ENCODE data around the gene CD300LB.

The CD300LB gene

DNA sequence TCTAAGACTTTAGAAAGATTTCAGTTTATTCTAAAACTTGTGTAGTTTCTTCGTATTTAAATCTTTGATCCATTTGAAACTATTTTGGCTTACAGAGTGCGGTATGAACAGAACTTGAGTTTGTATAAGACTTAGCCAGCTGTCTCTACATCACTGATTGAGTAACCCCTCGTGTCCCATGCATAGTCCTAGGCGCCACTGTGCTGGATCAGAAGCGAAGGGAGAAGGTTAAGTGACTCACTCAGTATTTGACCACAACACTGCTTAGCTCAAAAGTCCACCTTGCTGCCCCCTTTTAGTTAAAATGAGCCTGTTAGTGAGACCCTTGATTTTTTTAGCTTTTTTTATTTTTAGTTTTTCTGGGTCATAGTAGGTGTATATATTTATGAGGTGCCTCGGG is 28.4 kb downstream of the CD300LB start:
- Histone ChIP-seq H2AFZ (ENCODE audit: low read length) (no peak overlapping the region), H3K4me3 (ENCODE audit: low read length, poor library complexity, severe bottlenecking) (no peak overlapping the region), H3F3A (ENCODE audit: low read depth) (no peaks in the 10 kb centered on the region), H3K9ac (ENCODE audit: low read depth, low read length, poor library complexity, severe bottlenecking) (no peak overlapping the region), H3K9me3 (ENCODE audit: insufficient read depth, low read depth, low read length) (no peaks in the 10 kb centered on the region), H3K36me3 (ENCODE audit: insufficient read depth, low read length) (no peaks in the 10 kb centered on the region), H3K4me2 (ENCODE audit: low read depth, low read length, poor library complexity, severe bottlenecking) (no peak overlapping the region), H3K27me3 (ENCODE audit: insufficient read depth, low read length, poor library complexity, severe bottlenecking) (peaks cover 5% of the 10 kb centered on the region), H3K4me1 (ENCODE audit: insufficient read depth, low read length, poor library complexity, severe bottlenecking) (no peaks in the 10 kb centered on the region), H4K20me1 (ENCODE audit: insufficient read depth, low read length, poor library complexity, severe bottlenecking) (no peaks in the 10 kb centered on the region), H3K79me2 (ENCODE audit: insufficient read depth, low read length) (no peaks in the 10 kb centered on the region), H3K9me2 (replicated peaks; ENCODE audit: low read depth, low read length) (no peaks in the 10 kb centered on the region)
- TF ChIP-seq, protein P1, sequence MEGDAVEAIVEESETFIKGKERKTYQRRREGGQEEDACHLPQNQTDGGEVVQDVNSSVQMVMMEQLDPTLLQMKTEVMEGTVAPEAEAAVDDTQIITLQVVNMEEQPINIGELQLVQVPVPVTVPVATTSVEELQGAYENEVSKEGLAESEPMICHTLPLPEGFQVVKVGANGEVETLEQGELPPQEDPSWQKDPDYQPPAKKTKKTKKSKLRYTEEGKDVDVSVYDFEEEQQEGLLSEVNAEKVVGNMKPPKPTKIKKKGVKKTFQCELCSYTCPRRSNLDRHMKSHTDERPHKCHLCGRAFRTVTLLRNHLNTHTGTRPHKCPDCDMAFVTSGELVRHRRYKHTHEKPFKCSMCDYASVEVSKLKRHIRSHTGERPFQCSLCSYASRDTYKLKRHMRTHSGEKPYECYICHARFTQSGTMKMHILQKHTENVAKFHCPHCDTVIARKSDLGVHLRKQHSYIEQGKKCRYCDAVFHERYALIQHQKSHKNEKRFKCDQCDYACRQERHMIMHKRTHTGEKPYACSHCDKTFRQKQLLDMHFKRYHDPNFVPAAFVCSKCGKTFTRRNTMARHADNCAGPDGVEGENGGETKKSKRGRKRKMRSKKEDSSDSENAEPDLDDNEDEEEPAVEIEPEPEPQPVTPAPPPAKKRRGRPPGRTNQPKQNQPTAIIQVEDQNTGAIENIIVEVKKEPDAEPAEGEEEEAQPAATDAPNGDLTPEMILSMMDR (conservative IDR thresholded peaks at IDR 0.05; ENCODE audit: low read length) = no peak
- TF ChIP-seq EZH2phosphoT487 (IDR thresholded peaks at IDR 0.05; ENCODE audit: borderline replicate concordance) = no peak

DNA sequence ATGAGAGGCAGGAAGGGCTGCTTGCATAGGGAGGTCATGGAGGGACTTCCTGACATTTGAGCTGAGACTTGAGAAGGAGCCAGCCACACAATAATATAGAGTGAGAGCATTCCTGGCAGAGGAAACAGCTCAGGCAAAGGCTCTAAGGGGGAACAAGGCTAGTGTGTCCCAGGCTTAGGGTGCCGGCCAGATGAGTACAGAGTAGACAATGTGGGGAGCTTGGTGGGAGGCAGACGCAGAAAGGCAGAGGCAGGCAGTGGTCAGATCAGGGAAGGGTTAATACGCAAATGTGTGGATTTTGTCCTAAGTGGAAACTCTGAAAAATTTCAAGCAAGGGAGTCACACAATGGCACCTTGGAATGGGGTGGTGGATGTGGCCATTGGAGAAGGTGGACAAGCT is 31.3 kb downstream of the CD300LB start:
- Histone ChIP-seq H3K4me2 (ENCODE audit: low read depth, low read length, poor library complexity, severe bottlenecking) (no peak overlapping the region), H3K4me1 (ENCODE audit: insufficient read depth, low read length, poor library complexity, severe bottlenecking) (no peaks in the 10 kb centered on the region), H3K27me3 (ENCODE audit: insufficient read depth, low read length, poor library complexity, severe bottlenecking) (no peaks in the 10 kb centered on the region), H3K9me2 (replicated peaks; ENCODE audit: low read depth, low read length) (no peaks in the 10 kb centered on the region), H3K79me2 (ENCODE audit: insufficient read depth, low read length) (no peaks in the 10 kb centered on the region), H4K20me1 (ENCODE audit: insufficient read depth, low read length, poor library complexity, severe bottlenecking) (no peaks in the 10 kb centered on the region), H2AFZ (ENCODE audit: low read length) (no peak overlapping the region), H3K36me3 (ENCODE audit: insufficient read depth, low read length) (no peaks in the 10 kb centered on the region), H3K9ac (ENCODE audit: low read depth, low read length, poor library complexity, severe bottlenecking) (no peak overlapping the region), H3K4me3 (ENCODE audit: low read length, poor library complexity, severe bottlenecking) (no peak overlapping the region), H3F3A (ENCODE audit: low read depth) (no peaks in the 10 kb centered on the region), H3K9me3 (ENCODE audit: insufficient read depth, low read depth, low read length) (no peaks in the 10 kb centered on the region)
- TF ChIP-seq EZH2phosphoT487 (IDR thresholded peaks at IDR 0.05; ENCODE audit: borderline replicate concordance) = no peak
- TF ChIP-seq, protein P1 (conservative IDR thresholded peaks at IDR 0.05; ENCODE audit: low read length) = no peak

DNA sequence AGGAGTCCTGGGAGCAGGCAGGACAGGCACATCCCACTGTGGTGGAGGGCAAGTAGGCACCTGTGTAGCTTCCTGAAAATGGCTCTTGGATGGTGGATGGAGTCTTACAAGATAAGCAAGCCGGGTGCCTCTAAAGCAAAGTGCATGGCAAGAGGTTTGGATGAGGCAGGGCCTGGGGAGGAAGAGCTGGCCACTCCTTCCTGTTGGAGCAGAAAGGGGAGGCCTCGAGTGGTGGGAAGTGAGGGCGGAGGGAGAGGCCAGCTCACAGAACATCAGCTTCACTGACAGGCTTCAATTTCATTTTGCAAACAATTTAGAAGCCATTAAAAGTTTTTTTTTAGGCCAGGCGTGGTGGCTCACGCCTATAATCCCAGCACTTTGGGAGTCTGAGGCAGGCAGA is 33.8 kb downstream of the CD300LB start:
- no peaks in the 10 kb centered on the region for H3K36me3 ChIP-seq (ENCODE audit: insufficient read depth, low read length)
- H4K20me1 ChIP-seq (ENCODE audit: insufficient read depth, low read length, poor library complexity, severe bottlenecking) = no peaks in the 10 kb centered on the region
- H3K4me1 ChIP-seq (ENCODE audit: insufficient read depth, low read length, poor library complexity, severe bottlenecking) = no peaks in the 10 kb centered on the region
- H3K4me2 ChIP-seq (ENCODE audit: low read depth, low read length, poor library complexity, severe bottlenecking) = no peak overlapping the region
- TF ChIP-seq, protein P1 (conservative IDR thresholded peaks at IDR 0.05; ENCODE audit: low read length) = no peak
- TF ChIP-seq EZH2phosphoT487 (IDR thresholded peaks at IDR 0.05; ENCODE audit: borderline replicate concordance) = no peak
- no peak overlapping the region for H3K9ac ChIP-seq (ENCODE audit: low read depth, low read length, poor library complexity, severe bottlenecking)
- H2AFZ ChIP-seq (ENCODE audit: low read length) = no peak overlapping the region
- no peaks in the 10 kb centered on the region for H3F3A ChIP-seq (ENCODE audit: low read depth)
- no peaks in the 10 kb centered on the region for H3K27me3 ChIP-seq (ENCODE audit: insufficient read depth, low read length, poor library complexity, severe bottlenecking)
- H3K4me3 ChIP-seq (ENCODE audit: low read length, poor library complexity, severe bottlenecking) = no peak overlapping the region
- no peaks in the 10 kb centered on the region for H3K9me3 ChIP-seq (ENCODE audit: insufficient read depth, low read depth, low read length)
- H3K9me2 ChIP-seq (replicated peaks; ENCODE audit: low read depth, low read length) = no peaks in the 10 kb centered on the region
- H3K79me2 ChIP-seq (ENCODE audit: insufficient read depth, low read length) = no peaks in the 10 kb centered on the region
